K562 (cell line): Measurements from ENCODE around the gene CALCOCO2. TPM values are rescaled to one million over a fixed set of nuclear protein-coding genes. Genes with fewer than 3 reads are reported as not detected.

Source experiments
- BACH1 ChIP-seq: fragments of 200-800 bp; sonication (Bioruptor generic); IDR thresholded peaks from 2 replicates; pipeline ENCODE4 v1.6.1; 2016; ENCODE audit warnings: missing genetic modification characterization, missing compliant biosample characterization
- BDP1 ChIP-seq: IDR thresholded peaks from 3 replicates; pipeline ENCODE4 v1.6.1; 2011; ENCODE audit not compliant: insufficient read length, insufficient read depth
- CCAR2 ChIP-seq: fragments of 200-400 bp; formaldehyde crosslinking; IDR thresholded peaks from 2 replicates; pipeline ENCODE4 v1.6.1; 2017; ENCODE audit warnings: mild to moderate bottlenecking, low read depth, low read length
- DPF2 ChIP-seq: fragments of 450-650 bp; IDR thresholded peaks from 2 replicates; pipeline ENCODE4 v1.6.1; 2016
- ETV1 ChIP-seq: fragments of 450-650 bp; conservative IDR thresholded peaks from 2 replicates; pipeline ENCODE4 v1.6.1; 2016; ENCODE audit warnings: missing genetic modification characterization, control low read depth, low read depth, missing compliant biosample characterization
- HCFC1 ChIP-seq: IDR thresholded peaks from 2 replicates; pipeline ENCODE4 v1.6.1; 2012; ENCODE audit warnings: low read depth, low read length, improper control_type of control experiment
- RBM22 ChIP-seq: fragments of 200-400 bp; formaldehyde crosslinking; IDR thresholded peaks from 2 replicates; pipeline ENCODE4 v1.6.1; 2018; ENCODE audit warnings: low read length, low read depth; ENCODE audit not compliant: poor library complexity, severe bottlenecking
- SP2 ChIP-seq: IDR thresholded peaks from 2 replicates; pipeline ENCODE4 v1.6.1; 2011; ENCODE audit warnings: mild to moderate bottlenecking, low read depth, low read length, moderate library complexity; ENCODE audit not compliant: poor library complexity, severe bottlenecking; ENCODE audit errors: extremely low read depth
- ZBTB17 ChIP-seq: fragments of 450-650 bp; formaldehyde crosslinking; IDR thresholded peaks from 2 replicates; pipeline ENCODE4 v1.4.0; 2020; ENCODE audit warnings: mild to moderate bottlenecking
- ZFX ChIP-seq: sonication (generic); formaldehyde crosslinking; IDR thresholded peaks from 2 replicates; pipeline ENCODE4 v1.8.0; 2022; ENCODE audit warnings: mild to moderate bottlenecking, missing genetic modification reagents, moderate library complexity
- ZNF217 ChIP-seq: sonication (generic); formaldehyde crosslinking; IDR thresholded peaks from 2 replicates; pipeline ENCODE4 v1.8.0; 2022; ENCODE audit warnings: mild to moderate bottlenecking, missing genetic modification reagents
- ZNF282 ChIP-seq: sonication (generic); formaldehyde crosslinking; IDR thresholded peaks from 2 replicates; pipeline ENCODE4 v1.8.1; 2023; ENCODE audit warnings: missing genetic modification reagents
- ZNF311 ChIP-seq: fragments of 250-450 bp; sonication (Bioruptor Pico); IDR thresholded peaks from 2 replicates; pipeline ENCODE4 v1.4.0; 2020; ENCODE audit warnings: mild to moderate bottlenecking, moderate library complexity
- ZSCAN29 ChIP-seq: fragments of 450-650 bp; IDR thresholded peaks from 2 replicates; pipeline ENCODE4 v1.6.1; 2017
- polyA plus RNA-seq, 8 experiments: library from polyadenylated mRNA; depleted of rRNA in 4 of 8; stranded (reverse) in 5 of 8; unstranded in 3 of 8; fragments of >200 nt; fragmentation: Nextera tagmentation in 2 of 8; fragmentation: Illumina TruSeq in 1 of 8; extraction: Ambion mirVana in 2 of 8; extraction: Trizol in 1 of 8; gene quantifications; 2 replicates each; pipeline versions ENCODE4 v1.2.1 to v1.2.3, GENCODE V29; 2011 to 2014; ENCODE audit warnings: inconsistent platforms in 1 of 8, missing spikeins in 1 of 8
- total RNA-seq, 7 experiments: library from RNA; depleted of rRNA in 6 of 7; stranded (reverse); fragments of >200 nt in 6 of 7; fragmentation: Illumina TruSeq in 2 of 7; extraction: Trizol in 2 of 7; gene quantifications; 2 replicates each; pipeline versions ENCODE4 v1.2.1 to v1.2.3, GENCODE V29; 2011 to 2021; ENCODE audit warnings: low replicate concordance in 1 of 7
- TF ChIP-seq, protein P1 (sequence below): fragments of 450-650 bp; IDR thresholded peaks from 2 replicates; pipeline ENCODE4 v1.6.1; 2017; ENCODE audit warnings: antibody characterized with exemption, mild to moderate bottlenecking
- TF ChIP-seq, protein P2 (sequence below): fragments of 450-650 bp; conservative IDR thresholded peaks from 2 replicates; pipeline ENCODE4 v1.6.1; 2016; ENCODE audit warnings: missing genetic modification characterization, low read depth, mild to moderate bottlenecking, control low read depth, missing compliant biosample characterization
- TF ChIP-seq, protein P3 (sequence below): IDR thresholded peaks from 2 replicates; pipeline ENCODE4 v1.6.1; 2014; ENCODE audit warnings: antibody characterized with exemption
- TF ChIP-seq, protein P4 (sequence below): fragments of 450-650 bp; IDR thresholded peaks from 2 replicates; pipeline ENCODE4 v1.6.1; 2016; ENCODE audit warnings: mild to moderate bottlenecking

The CALCOCO2 gene
- total and polyA plus RNA-seq, 9 of the 15 experiments (the other 6 are each of a cell fraction or from before 2014, with no cell fraction given) = 24.1 to 87.3 (median 67.5) TPM

DNA sequence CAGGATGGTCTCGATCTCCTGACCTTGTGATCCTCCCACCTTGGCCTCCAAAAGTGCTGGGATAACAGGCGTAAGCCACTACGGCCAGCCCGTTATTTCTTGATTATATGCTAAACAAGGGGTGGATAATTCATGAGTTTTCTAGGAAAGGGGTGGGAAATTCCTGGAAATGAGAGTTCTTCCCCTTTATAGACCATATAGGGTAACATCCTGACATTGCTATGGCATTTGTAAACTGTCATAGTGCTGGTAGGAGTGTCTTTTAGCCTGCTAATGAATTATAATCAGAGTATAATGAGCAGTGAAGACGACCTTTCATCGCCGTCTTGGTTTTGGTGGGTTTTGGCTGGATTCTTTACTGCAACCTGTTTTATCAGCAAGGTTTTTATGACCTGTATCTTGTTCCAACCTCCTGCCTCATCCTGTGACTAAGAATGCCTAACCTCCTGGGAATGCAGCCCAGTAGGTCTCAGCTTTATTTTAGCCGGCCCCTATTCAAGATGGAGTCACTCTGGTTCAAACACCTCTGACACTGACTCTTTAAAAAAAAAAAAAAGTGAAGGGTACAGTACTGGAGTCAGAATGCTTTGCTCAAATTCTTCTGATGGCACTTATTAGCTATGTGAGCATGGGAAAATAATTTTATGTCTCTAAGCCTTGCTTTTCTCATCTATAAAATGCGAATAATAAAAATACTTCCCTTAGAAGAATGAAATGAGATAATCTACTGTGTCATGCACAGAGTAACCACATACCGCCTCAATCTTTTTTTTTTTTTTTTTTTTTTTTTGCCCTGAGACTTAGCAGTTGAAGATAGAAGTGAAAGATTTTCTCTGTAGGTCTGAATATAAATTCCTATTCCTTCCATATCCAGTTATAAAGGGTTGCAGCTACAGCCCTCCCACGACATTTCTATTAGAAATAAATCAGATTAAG is 5.1 kb upstream of the CALCOCO2 start (continued):
- TF ChIP-seq, protein P1, sequence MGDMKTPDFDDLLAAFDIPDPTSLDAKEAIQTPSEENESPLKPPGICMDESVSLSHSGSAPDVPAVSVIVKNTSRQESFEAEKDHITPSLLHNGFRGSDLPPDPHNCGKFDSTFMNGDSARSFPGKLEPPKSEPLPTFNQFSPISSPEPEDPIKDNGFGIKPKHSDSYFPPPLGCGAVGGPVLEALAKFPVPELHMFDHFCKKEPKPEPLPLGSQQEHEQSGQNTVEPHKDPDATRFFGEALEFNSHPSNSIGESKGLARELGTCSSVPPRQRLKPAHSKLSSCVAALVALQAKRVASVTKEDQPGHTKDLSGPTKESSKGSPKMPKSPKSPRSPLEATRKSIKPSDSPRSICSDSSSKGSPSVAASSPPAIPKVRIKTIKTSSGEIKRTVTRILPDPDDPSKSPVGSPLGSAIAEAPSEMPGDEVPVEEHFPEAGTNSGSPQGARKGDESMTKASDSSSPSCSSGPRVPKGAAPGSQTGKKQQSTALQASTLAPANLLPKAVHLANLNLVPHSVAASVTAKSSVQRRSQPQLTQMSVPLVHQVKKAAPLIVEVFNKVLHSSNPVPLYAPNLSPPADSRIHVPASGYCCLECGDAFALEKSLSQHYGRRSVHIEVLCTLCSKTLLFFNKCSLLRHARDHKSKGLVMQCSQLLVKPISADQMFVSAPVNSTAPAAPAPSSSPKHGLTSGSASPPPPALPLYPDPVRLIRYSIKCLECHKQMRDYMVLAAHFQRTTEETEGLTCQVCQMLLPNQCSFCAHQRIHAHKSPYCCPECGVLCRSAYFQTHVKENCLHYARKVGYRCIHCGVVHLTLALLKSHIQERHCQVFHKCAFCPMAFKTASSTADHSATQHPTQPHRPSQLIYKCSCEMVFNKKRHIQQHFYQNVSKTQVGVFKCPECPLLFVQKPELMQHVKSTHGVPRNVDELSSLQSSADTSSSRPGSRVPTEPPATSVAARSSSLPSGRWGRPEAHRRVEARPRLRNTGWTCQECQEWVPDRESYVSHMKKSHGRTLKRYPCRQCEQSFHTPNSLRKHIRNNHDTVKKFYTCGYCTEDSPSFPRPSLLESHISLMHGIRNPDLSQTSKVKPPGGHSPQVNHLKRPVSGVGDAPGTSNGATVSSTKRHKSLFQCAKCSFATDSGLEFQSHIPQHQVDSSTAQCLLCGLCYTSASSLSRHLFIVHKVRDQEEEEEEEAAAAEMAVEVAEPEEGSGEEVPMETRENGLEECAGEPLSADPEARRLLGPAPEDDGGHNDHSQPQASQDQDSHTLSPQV = peak; percentile 100
- TF ChIP-seq ZFX (CRISPR knock-in tag) (no peak), ZBTB17 (peak; percentile 94), HCFC1 (no peak), RBM22 (no peak), ZNF217 (CRISPR knock-in tag) (no peak), ZSCAN29 (no peak), SP2 (no peak), ZNF282 (CRISPR knock-in tag) (no peak), CCAR2 (no peak), BACH1 (peak; percentile 99), ZNF311 (CRISPR knock-in tag) (peak; percentile 98), DPF2 (peak; percentile 20; the same call in 1 of the 2 replicates), BDP1 (no peak), ETV1 (tag) (peak; percentile 94)
- TF ChIP-seq, protein P2, sequence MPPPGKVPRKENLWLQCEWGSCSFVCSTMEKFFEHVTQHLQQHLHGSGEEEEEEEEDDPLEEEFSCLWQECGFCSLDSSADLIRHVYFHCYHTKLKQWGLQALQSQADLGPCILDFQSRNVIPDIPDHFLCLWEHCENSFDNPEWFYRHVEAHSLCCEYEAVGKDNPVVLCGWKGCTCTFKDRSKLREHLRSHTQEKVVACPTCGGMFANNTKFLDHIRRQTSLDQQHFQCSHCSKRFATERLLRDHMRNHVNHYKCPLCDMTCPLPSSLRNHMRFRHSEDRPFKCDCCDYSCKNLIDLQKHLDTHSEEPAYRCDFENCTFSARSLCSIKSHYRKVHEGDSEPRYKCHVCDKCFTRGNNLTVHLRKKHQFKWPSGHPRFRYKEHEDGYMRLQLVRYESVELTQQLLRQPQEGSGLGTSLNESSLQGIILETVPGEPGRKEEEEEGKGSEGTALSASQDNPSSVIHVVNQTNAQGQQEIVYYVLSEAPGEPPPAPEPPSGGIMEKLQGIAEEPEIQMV (tag) = peak; percentile 96
- TF ChIP-seq, protein P3, sequence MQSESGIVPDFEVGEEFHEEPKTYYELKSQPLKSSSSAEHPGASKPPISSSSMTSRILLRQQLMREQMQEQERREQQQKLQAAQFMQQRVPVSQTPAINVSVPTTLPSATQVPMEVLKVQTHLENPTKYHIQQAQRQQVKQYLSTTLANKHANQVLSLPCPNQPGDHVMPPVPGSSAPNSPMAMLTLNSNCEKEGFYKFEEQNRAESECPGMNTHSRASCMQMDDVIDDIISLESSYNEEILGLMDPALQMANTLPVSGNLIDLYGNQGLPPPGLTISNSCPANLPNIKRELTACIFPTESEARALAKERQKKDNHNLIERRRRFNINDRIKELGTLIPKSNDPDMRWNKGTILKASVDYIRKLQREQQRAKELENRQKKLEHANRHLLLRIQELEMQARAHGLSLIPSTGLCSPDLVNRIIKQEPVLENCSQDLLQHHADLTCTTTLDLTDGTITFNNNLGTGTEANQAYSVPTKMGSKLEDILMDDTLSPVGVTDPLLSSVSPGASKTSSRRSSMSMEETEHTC = no peak
- TF ChIP-seq, protein P4, sequence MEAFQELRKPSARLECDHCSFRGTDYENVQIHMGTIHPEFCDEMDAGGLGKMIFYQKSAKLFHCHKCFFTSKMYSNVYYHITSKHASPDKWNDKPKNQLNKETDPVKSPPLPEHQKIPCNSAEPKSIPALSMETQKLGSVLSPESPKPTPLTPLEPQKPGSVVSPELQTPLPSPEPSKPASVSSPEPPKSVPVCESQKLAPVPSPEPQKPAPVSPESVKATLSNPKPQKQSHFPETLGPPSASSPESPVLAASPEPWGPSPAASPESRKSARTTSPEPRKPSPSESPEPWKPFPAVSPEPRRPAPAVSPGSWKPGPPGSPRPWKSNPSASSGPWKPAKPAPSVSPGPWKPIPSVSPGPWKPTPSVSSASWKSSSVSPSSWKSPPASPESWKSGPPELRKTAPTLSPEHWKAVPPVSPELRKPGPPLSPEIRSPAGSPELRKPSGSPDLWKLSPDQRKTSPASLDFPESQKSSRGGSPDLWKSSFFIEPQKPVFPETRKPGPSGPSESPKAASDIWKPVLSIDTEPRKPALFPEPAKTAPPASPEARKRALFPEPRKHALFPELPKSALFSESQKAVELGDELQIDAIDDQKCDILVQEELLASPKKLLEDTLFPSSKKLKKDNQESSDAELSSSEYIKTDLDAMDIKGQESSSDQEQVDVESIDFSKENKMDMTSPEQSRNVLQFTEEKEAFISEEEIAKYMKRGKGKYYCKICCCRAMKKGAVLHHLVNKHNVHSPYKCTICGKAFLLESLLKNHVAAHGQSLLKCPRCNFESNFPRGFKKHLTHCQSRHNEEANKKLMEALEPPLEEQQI = no peak
